ENCODE results near the gene NEU1.
"Not testable (repeated sequence)": the region's sequence is repeated elsewhere in the genome, so short reads cannot be mapped to it uniquely, and the experiment has no call there.

The NEU1 gene

DNA sequence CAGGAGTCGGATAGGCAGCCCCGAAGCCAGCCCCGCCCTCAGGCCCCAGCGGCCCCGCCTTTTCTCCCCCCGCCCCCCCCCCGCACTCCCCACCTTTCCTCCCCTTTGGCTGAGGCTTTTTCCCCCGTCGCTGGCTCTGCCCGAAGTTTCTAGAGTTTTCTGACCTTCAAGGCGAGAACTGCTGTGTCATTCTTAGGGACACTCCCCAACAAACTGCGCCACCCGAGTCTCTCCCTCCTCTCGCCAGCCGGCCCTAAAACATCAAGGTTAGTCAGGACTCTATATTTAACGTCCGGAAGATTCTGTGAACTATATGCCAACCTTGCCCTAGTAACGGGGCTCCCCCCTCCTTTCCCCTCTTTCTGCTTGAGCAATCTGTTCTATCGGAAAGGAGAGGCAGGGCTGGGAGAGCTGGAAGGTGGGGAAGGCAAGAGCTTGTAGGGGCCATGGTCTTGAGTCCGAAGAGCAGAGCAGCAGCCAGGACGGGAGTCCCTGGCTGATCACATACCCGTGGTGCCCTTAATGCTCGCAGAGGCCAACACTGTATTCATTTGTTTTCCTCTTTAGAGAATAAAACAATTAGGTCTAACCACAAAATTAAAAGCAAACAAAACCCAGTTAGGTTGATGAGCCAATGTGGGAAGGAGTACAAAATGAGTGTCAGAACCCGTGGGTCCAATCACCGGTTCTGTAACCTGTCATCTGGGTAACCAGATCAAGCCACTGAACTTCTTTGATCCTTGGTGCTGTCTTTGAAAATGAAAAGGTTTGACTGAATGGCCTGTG, 40.4 kb downstream of the NEU1 start:
- peaks cover 10% of the 10 kb centered on the region for H3K9me3 Mint-ChIP-seq
- peak overlapping the region; percentile 95 to 99 (median 99) for H3K27ac Mint-ChIP-seq
- peaks cover 6% of the 10 kb centered on the region for H3K36me3 Mint-ChIP-seq (ENCODE audit: low read depth)
- H3K27me3 Mint-ChIP-seq (ENCODE audit: low read depth) = no peaks in the 10 kb centered on the region
- TF ChIP-seq, protein P1, sequence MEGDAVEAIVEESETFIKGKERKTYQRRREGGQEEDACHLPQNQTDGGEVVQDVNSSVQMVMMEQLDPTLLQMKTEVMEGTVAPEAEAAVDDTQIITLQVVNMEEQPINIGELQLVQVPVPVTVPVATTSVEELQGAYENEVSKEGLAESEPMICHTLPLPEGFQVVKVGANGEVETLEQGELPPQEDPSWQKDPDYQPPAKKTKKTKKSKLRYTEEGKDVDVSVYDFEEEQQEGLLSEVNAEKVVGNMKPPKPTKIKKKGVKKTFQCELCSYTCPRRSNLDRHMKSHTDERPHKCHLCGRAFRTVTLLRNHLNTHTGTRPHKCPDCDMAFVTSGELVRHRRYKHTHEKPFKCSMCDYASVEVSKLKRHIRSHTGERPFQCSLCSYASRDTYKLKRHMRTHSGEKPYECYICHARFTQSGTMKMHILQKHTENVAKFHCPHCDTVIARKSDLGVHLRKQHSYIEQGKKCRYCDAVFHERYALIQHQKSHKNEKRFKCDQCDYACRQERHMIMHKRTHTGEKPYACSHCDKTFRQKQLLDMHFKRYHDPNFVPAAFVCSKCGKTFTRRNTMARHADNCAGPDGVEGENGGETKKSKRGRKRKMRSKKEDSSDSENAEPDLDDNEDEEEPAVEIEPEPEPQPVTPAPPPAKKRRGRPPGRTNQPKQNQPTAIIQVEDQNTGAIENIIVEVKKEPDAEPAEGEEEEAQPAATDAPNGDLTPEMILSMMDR (IDR thresholded peaks at IDR 0.05; ENCODE audit: unreplicated experiment in 3 of 3) = no peak
- peaks cover 61% of the 10 kb centered on the region for H3K4me1 Mint-ChIP-seq
- H3K4me3 Mint-ChIP-seq = peak overlapping the region; percentile 87 to 89 (median 89)

DNA sequence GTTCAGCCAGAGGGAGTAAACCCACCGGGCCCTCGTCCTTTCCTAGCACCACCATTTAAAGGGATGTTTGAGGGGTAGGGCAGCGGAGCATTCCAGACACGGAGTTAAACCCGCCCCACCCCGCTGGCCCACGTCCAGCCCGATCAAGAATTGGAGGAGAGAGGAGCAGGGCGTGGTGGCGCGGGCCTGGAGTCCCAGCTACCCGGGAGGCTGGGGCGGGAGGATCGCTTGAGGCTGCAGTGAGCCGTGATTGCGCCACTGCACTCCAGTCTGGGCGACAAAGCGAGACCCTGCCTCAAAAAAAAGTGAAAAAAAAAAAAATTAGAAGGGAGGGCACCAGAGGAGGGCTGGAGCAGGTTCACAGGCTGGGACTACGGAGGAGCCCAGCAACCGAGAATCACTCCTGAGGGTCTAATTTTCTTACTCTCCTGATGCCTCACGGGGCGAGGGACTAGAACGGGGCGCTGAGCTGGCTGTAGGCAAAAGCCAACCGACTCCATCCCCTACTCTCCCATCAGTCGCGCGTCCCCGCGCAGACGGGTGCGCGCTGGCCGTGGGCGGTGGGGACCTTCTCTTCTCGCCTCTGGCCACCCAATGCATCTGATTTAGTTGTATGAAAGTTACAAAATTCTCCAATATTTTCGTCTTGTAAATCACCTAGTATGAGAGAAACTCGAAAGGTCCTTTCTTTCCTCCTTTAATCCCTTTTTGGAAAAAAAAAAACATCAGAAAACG, 41.2 kb downstream of the NEU1 start:
- Mint-ChIP-seq H3K36me3 (ENCODE audit: low read depth) (peaks cover 6% of the 10 kb centered on the region), H3K27ac (peak overlapping the region; percentile 95 to 99 (median 99)), H3K4me3 (peak overlapping the region; percentile 87 to 89 (median 89)), H3K4me1 (peaks cover 54% of the 10 kb centered on the region), H3K27me3 (ENCODE audit: low read depth) (no peaks in the 10 kb centered on the region), H3K9me3 (peaks cover 10% of the 10 kb centered on the region)
- TF ChIP-seq, protein P1 (IDR thresholded peaks at IDR 0.05; ENCODE audit: unreplicated experiment in 3 of 3) = no peak

DNA sequence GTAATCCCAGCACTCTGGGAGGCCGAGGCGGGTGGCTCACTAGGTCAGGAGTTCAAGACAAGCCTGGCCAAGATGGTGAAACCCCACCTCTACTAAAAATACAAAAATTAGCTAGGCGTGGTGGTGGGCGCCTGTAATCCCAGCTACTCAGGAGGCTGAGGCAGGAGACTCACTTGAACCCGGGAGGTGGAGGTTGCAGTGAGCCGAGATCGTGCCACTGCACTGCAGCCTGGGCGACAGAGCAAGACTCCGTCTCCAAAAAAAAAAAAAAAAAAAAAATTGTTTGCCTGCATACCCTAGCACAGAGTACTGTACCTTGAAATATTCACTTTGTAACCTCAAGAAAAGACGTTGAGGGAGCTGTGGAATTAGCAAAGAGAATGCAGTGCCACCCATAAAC, 42.2 kb downstream of the NEU1 start:
- H3K4me1 Mint-ChIP-seq = peaks cover 50% of the 10 kb centered on the region
- peaks cover 12% of the 10 kb centered on the region for H3K9me3 Mint-ChIP-seq
- peak overlapping the region; percentile 95 to 99 (median 97) for H3K27ac Mint-ChIP-seq
- not testable (repeated sequence) for H3K36me3 Mint-ChIP-seq (ENCODE audit: low read depth); H3K27me3 Mint-ChIP-seq (ENCODE audit: low read depth)
- H3K4me3 Mint-ChIP-seq = peak overlapping the region; percentile 87 to 89 (median 89)

DNA sequence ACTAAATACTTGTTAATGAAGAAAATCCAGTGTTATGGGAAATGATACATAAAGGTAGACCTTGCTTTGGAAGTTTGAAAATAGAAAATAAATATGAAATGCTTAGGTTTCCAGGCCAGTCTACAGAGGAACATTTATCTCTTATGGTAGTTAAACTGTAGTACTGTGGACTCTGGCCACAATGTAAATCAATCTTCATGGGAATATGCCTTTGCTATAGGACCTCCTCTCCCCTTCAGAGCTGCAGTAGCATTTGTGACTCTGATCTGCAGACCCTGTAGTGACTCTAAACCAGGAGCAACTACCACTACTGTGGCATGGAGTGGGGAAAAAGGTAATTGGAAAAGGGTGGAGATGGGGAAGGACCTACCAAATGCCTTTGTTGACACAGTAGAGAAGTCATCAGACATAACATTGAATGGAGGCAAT, 42.7 kb downstream of the NEU1 start:
- peaks cover 14% of the 10 kb centered on the region for H3K9me3 Mint-ChIP-seq
- TF ChIP-seq, protein P1 (IDR thresholded peaks at IDR 0.05; ENCODE audit: unreplicated experiment in 3 of 3) = no peak
- H3K36me3 Mint-ChIP-seq (ENCODE audit: low read depth) = peaks cover 11% of the 10 kb centered on the region

DNA sequence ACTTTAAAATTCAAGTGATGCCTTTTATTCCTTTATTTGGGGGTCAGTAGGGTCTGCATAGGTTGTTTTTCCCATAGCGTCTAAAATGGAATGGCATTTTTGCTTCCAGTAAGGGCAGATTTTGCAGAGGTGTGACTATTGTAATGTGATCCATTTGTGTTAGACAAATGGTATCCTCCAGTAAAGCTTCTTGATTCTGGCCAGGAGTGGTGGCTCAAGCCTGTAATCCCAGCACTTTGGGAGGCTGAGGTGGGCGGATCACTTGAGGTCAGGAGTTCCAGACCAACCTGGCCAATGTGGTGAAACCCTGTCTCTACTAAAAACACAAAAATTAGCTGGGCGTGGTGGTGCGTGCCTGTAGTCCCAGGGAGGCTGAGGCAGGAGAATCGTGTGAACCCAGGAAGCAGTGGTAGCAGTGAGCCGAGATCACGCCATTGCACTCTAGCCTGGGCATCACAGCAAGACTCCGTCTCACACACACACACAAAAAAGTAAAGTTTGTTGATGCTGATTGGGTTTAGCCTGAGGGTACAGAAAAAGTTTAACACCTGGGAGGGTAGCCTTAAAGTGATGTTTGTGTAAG, 44.6 kb downstream of the NEU1 start:
- not testable (repeated sequence) for H3K27me3 Mint-ChIP-seq (ENCODE audit: low read depth)
- H3K9me3 Mint-ChIP-seq = peaks cover 14% of the 10 kb centered on the region
- H3K36me3 Mint-ChIP-seq (ENCODE audit: low read depth) = peaks cover 11% of the 10 kb centered on the region
- H3K27ac Mint-ChIP-seq = peak overlapping the region; percentile 64 to 72 (median 65)
- peak overlapping the region; percentile 76 to 86 (median 80) for H3K4me3 Mint-ChIP-seq
- H3K4me1 Mint-ChIP-seq = peaks cover 48% of the 10 kb centered on the region

More for the DNA sequence above, 42.7 kb downstream of the NEU1 start:
- peaks cover 49% of the 10 kb centered on the region for H3K4me1 Mint-ChIP-seq
- H3K27ac Mint-ChIP-seq = peak overlapping the region; percentile 66 to 82 (median 80)
- no peaks in the 10 kb centered on the region for H3K27me3 Mint-ChIP-seq (ENCODE audit: low read depth)
- peak overlapping the region; percentile 65 to 78 (median 75) for H3K4me3 Mint-ChIP-seq

DNA sequence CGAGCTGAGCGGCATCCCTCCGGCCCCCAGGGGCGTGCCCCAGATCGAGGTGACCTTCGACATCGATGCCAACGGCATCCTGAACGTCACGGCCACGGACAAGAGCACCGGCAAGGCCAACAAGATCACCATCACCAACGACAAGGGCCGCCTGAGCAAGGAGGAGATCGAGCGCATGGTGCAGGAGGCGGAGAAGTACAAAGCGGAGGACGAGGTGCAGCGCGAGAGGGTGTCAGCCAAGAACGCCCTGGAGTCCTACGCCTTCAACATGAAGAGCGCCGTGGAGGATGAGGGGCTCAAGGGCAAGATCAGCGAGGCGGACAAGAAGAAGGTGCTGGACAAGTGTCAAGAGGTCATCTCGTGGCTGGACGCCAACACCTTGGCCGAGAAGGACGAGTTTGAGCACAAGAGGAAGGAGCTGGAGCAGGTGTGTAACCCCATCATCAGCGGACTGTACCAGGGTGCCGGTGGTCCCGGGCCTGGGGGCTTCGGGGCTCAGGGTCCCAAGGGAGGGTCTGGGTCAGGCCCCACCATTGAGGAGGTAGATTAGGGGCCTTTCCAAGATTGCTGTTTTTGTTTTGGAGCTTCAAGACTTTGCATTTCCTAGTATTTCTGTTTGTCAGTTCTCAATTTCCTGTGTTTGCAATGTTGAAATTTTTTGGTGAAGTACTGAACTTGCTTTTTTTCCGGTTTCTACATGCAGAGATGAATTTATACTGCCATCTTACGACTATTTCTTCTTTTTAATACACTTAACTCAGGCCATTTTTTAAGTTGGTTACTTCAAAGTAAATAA, 45.3 kb downstream of the NEU1 start:
- peaks cover 14% of the 10 kb centered on the region for H3K9me3 Mint-ChIP-seq
- H3K27ac Mint-ChIP-seq = peak overlapping the region; percentile 62 to 72 (median 64)
- H3K36me3 Mint-ChIP-seq (ENCODE audit: low read depth) = peaks cover 11% of the 10 kb centered on the region
- peak overlapping the region; percentile 76 to 86 (median 80) for H3K4me3 Mint-ChIP-seq
- not testable (repeated sequence) for H3K27me3 Mint-ChIP-seq (ENCODE audit: low read depth)
- H3K4me1 Mint-ChIP-seq = peaks cover 41% of the 10 kb centered on the region

Data from nephron (organoid).